ENCODE results near the gene ITGA2B. TPM values are rescaled to one million over a fixed set of nuclear protein-coding genes. Genes with fewer than 3 reads are reported as not detected.
"Not testable (repeated sequence)": the region's sequence is repeated elsewhere in the genome, so short reads cannot be mapped to it uniquely, and the experiment has no call there.

The ITGA2B gene
- total RNA-seq, 3 donors from 2014 or later (not counting 1 experiment from before 2014, with no cell fraction given), result 8.8 to 32.9 (median 32.6) TPM

DNA sequence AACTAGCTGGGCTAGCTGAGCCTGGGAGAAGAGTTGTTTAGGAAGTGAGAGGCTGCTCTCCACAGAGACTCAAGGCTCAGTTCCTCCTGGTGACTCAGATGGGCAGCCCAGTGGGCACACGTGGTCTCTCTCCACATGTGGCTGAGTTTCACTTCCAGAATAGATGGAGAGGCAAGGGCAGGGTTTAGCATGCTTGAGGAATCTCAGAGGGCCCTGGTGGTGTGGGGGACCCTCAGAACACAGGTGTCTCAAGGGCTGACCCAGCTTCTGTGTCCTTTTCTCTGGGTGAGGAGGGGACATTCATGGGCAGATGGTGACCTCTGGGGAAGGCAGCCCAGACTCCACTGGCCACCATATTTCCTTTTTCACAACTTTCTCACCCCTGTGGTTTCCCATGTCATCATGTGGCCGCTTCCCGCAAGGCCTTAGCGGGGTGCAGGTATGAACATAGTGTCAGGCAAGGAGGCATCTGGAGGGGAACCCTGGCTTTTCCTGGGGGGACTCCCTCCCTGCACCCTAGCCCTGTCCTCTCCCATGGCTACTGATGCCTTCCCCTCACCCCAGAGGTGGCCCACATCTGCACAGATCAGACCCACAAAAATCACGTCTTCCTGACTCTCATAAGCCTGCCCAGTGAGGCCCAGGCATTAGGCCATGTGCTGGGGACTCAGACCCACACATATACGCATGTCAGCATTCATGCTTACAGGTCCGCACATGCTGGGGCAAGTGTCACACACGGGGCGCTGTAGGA is 41.0 kb downstream of the ITGA2B start:
- Histone ChIP-seq H3K4me3 (ENCODE audit: low read length) (no peak overlapping the region), H3K4me1 (ENCODE audit: control insufficient read depth, insufficient read depth, low read length) (peaks cover 65% of the 10 kb centered on the region), H3K36me3 (ENCODE audit: control insufficient read depth, insufficient read depth, low read length) (peaks cover 7% of the 10 kb centered on the region), H3K9me3 (ENCODE audit: control insufficient read depth, insufficient read depth, low read length) (no peaks in the 10 kb centered on the region), H3K27me3 (ENCODE audit: control insufficient read depth, insufficient read depth, low read length) (no peaks in the 10 kb centered on the region), H3K27ac (ENCODE audit: low read length) (peak overlapping the region; percentile 24)
- Mint-ChIP-seq H3K27me3 (ENCODE audit: low read depth in 2 of 2) (peaks cover 7 to 8% of the 10 kb centered on the region in 2 donors), H3K4me3 (peak overlapping the region; percentile 15), H3K36me3 (no peaks in the 10 kb centered on the region), H3K4me1 (peaks cover 16 to 29% of the 10 kb centered on the region in 2 donors), H3K9me3 (no peaks in the 10 kb centered on the region), H3K27ac (peak overlapping the region in 1 of 2 donors; percentile 36)
- 43% methylated on average over 9 of the region's 9 CpGs for WGBS (ENCODE audit: insufficient coverage)
- TF ChIP-seq, protein P1, sequence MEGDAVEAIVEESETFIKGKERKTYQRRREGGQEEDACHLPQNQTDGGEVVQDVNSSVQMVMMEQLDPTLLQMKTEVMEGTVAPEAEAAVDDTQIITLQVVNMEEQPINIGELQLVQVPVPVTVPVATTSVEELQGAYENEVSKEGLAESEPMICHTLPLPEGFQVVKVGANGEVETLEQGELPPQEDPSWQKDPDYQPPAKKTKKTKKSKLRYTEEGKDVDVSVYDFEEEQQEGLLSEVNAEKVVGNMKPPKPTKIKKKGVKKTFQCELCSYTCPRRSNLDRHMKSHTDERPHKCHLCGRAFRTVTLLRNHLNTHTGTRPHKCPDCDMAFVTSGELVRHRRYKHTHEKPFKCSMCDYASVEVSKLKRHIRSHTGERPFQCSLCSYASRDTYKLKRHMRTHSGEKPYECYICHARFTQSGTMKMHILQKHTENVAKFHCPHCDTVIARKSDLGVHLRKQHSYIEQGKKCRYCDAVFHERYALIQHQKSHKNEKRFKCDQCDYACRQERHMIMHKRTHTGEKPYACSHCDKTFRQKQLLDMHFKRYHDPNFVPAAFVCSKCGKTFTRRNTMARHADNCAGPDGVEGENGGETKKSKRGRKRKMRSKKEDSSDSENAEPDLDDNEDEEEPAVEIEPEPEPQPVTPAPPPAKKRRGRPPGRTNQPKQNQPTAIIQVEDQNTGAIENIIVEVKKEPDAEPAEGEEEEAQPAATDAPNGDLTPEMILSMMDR (IDR thresholded peaks at IDR 0.05), result no peak
- DNase-seq (peak in 1 of 2 donors; percentile 28), ATAC-seq (no peak)
- intact Hi-C loops (cut with micrococcal nuclease), result loop anchor here (5.0 kb wide), 1 partner anchor 136 kb away; no protein-coding TSS in a partner anchor

DNA sequence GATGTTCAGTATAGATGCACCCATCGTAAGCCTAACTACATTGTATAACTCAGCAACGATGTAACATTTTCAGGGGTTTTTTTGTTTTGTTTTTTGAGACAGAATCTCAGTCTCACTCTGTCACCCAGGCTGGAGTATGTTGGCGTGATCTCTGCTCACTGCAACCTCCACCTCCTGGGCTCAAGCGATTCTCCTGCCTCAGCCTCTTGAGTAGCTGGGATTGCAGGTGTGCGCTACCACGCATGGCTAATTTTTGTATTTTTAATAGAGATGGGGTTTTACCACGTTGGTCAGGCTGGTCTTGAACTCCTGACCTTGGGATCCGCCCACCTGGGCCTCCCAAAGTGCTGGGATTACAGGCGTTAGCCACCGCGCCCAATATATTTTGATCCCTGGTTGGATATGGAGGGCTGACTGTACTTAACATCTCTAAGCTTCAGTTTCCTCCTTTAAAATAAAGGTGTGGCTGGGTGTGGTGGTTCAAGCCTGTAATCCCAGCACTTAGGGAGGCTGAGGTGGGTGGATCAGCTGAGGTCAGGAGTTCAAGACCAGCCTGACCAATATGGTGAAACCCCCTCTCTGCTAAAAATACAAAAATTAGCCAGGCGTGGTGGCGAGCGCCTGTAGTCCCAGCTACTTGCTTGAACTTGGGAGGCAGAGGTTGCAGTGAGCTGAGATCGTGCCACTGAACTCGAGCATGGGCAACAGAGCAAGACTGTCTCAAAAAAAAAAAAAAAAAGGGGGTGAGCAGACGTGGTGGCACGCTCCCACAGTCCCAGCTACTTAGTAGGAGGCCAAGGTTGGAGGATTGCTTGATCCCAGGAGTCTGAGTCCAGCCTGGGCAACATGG is 42.0 kb downstream of the ITGA2B start:
- not testable (repeated sequence) for H3K27me3 ChIP-seq (ENCODE audit: control insufficient read depth, insufficient read depth, low read length); DNase-seq; H3K27ac Mint-ChIP-seq; H3K36me3 Mint-ChIP-seq; H3K4me3 ChIP-seq (ENCODE audit: low read length); ATAC-seq; H3K9me3 Mint-ChIP-seq; H3K36me3 ChIP-seq (ENCODE audit: control insufficient read depth, insufficient read depth, low read length); H3K9me3 ChIP-seq (ENCODE audit: control insufficient read depth, insufficient read depth, low read length); H3K4me3 Mint-ChIP-seq
- intact Hi-C loops (cut with micrococcal nuclease), result loop anchor here (5.0 kb wide), 1 partner anchor 135 kb away; no protein-coding TSS in a partner anchor
- WGBS (ENCODE audit: insufficient coverage), result 80% methylated on average over 14 of the region's 18 CpGs
- Histone ChIP-seq H3K27ac (ENCODE audit: low read length) (peak overlapping the region; percentile 24), H3K4me1 (ENCODE audit: control insufficient read depth, insufficient read depth, low read length) (peaks cover 61% of the 10 kb centered on the region)
- Mint-ChIP-seq H3K27me3 (ENCODE audit: low read depth in 2 of 2) (peaks cover 12 to 17% of the 10 kb centered on the region in 2 donors), H3K4me1 (peaks cover 16 to 29% of the 10 kb centered on the region in 2 donors)

DNA sequence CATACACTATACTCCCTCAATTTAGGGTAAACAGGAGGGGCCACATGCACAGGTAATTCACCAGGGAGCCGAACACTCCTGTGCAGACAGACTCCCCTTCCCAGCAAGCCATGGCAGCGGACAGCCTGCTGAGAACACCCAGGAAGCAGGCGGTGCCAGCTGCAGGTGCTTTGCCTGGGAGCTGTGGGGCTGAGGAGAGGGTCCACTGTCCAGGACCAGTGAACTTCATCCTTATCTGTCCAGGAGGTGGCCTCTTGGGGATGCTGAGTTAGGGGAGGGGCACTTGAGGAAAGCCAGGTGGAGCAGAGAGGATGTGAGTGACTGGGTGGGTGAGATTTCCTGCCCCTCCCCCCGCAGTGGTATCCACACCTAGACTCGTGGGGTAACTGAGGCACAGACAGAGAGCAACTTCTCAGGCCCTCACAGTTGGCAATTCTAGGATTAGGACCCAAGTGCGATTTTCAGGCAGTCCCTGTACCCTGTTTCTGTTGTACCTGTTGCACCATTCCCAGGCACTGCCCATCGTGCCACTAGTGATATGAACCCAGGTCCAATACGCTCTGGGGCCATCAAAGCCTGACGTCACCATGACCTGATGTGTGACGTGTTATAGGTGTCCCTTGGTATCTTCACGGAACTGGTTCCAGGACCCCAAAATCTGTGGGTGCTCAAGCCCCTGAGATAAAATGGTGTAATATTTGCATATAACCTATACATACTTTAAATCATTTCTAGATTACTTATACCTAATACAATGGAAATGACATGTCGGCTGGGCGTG is 43.2 kb downstream of the ITGA2B start:
- Mint-ChIP-seq H3K36me3 (no peaks in the 10 kb centered on the region), H3K27ac (peak overlapping the region; percentile 76 to 85), H3K4me1 (peaks cover 16 to 29% of the 10 kb centered on the region in 2 donors), H3K4me3 (peak overlapping the region; percentile 97), H3K9me3 (no peaks in the 10 kb centered on the region), H3K27me3 (ENCODE audit: low read depth in 2 of 2) (peaks cover 19 to 22% of the 10 kb centered on the region in 2 donors)
- no peak for DNase-seq
- H3K4me3 ChIP-seq (ENCODE audit: low read length), result no peak overlapping the region
- no peak for ATAC-seq
- WGBS (ENCODE audit: insufficient coverage), result 71% methylated on average over 12 of the region's 13 CpGs
- intact Hi-C loops (cut with micrococcal nuclease), result loop anchor here (5.0 kb wide), 1 partner anchor 134 kb away; no protein-coding TSS in a partner anchor
- H3K27ac ChIP-seq (ENCODE audit: low read length), result peak overlapping the region; percentile 35
- no peaks in the 10 kb centered on the region for H3K9me3 ChIP-seq (ENCODE audit: control insufficient read depth, insufficient read depth, low read length)
- peaks cover 61% of the 10 kb centered on the region for H3K4me1 ChIP-seq (ENCODE audit: control insufficient read depth, insufficient read depth, low read length)
- H3K36me3 ChIP-seq (ENCODE audit: control insufficient read depth, insufficient read depth, low read length), result peaks cover under 1% of the 10 kb centered on the region
- TF ChIP-seq, protein P1 (IDR thresholded peaks at IDR 0.05), result no peak
- H3K27me3 ChIP-seq (ENCODE audit: control insufficient read depth, insufficient read depth, low read length), result no peaks in the 10 kb centered on the region

All from natural killer cell (primary cell).